CD8-positive, alpha-beta memory T cell (primary cell): ENCODE data around the gene TIMM44. TPM values are rescaled to one million over a fixed set of nuclear protein-coding genes. Genes with fewer than 3 reads are reported as not detected.

Source experiments
- CTCF ChIA-PET: fragments of 350-600 bp; sonication (Branson Sonifier 250); formaldehyde crosslinking; loops from one replicate; lab custom pipeline; 2021; ENCODE audit warnings: antibody characterized with exemption; lab: Charles Lee
- POLR2A ChIA-PET: fragments of 350-600 bp; sonication (Branson Sonifier 250); formaldehyde crosslinking; loops from one replicate; lab custom pipeline; 2021; ENCODE audit warnings: antibody characterized with exemption; lab: Charles Lee
- DNase-seq, 5 donors: peaks; one replicate each; pipeline versions ENCODE4 v3.0.0 to v3.0.0-alpha.2; 2020 to 2022; ENCODE audit warnings: mixed read lengths in 1 of 5
- H3K27ac ChIP-seq: one replicate; pipeline ENCODE4 v1.7.0; 2013; ENCODE audit warnings: low read depth, mild to moderate bottlenecking, low read length, moderate library complexity
- H3K27me3 ChIP-seq: 2 replicates; pipeline ENCODE4 v1.7.0; 2013; ENCODE audit warnings: low read length, mild to moderate bottlenecking; ENCODE audit not compliant: insufficient read depth, poor library complexity, severe bottlenecking
- H3K36me3 ChIP-seq: 2 replicates; pipeline ENCODE4 v1.7.0; 2013; ENCODE audit warnings: mild to moderate bottlenecking, low read length, moderate library complexity; ENCODE audit not compliant: insufficient read depth
- H3K4me1 ChIP-seq: 2 replicates; pipeline ENCODE4 v1.7.0; 2013; ENCODE audit warnings: mild to moderate bottlenecking, low read length, moderate library complexity; ENCODE audit not compliant: insufficient read depth
- H3K4me3 ChIP-seq: 2 replicates; pipeline ENCODE4 v1.7.0; 2013; ENCODE audit warnings: mild to moderate bottlenecking, low read length
- H3K9me3 ChIP-seq: 2 replicates; pipeline ENCODE4 v1.7.0; 2013; ENCODE audit warnings: mild to moderate bottlenecking, low read length
- H3K27ac Mint-ChIP-seq, 8 donors: one replicate each; pipeline ENCODE4 v1.8.0; 2020 to 2021; ENCODE audit warnings: mixed read lengths in 8 of 8, mild to moderate bottlenecking in 6 of 8, inconsistent platforms in 3 of 8, moderate library complexity in 3 of 8
- H3K27me3 Mint-ChIP-seq, 2 donors: one replicate each; pipeline ENCODE4 v1.8.0; 2020 to 2021; ENCODE audit warnings: mixed read lengths in 2 of 2, mild to moderate bottlenecking in 1 of 2, moderate library complexity in 1 of 2
- H3K36me3 Mint-ChIP-seq, 3 donors: one replicate each; pipeline ENCODE4 v1.8.0; 2020 to 2021; ENCODE audit warnings: mixed read lengths in 3 of 3, inconsistent platforms in 1 of 3, mild to moderate bottlenecking in 1 of 3
- H3K4me1 Mint-ChIP-seq, 3 donors: one replicate each; pipeline ENCODE4 v1.8.0; 2020 to 2021; ENCODE audit warnings: mixed read lengths in 3 of 3, inconsistent platforms in 1 of 3, mild to moderate bottlenecking in 1 of 3
- H3K4me3 Mint-ChIP-seq, 7 donors: one replicate each; pipeline ENCODE4 v1.8.0; 2020 to 2021; ENCODE audit warnings: mixed read lengths in 7 of 7, mild to moderate bottlenecking in 6 of 7, moderate library complexity in 4 of 7, inconsistent platforms in 2 of 7
- H3K9me3 Mint-ChIP-seq, 5 donors: one replicate each; pipeline ENCODE4 v1.8.0; 2020 to 2022; ENCODE audit warnings: mixed read lengths in 5 of 5, mild to moderate bottlenecking in 3 of 5, moderate library complexity in 2 of 5, inconsistent platforms in 1 of 5
- polyA plus RNA-seq: library from polyadenylated mRNA; unstranded; fragments of 300-500 nt; fragmentation: Illumina TruSeq; gene quantifications from one replicate; pipeline ENCODE4 v1.2.3, GENCODE V29; 2021
- total RNA-seq, 2 experiments: library from RNA; stranded (reverse); gene quantifications; one replicate each; pipeline ENCODE4 v1.2.3, GENCODE V29; 2021

Gene TIMM44
- total and polyA plus RNA-seq, 3 experiments from 2014 or later, result 16.9 to 107 (median 105) TPM

- ChIA-PET CTCF (interaction anchor here (1.3 kb wide), 1 partner anchor 14 kb away, joined by 4 read pairs; no protein-coding TSS in a partner anchor), POLR2A (no interaction called here)
Measured at GRCh38 chr19:7883796-7884570, 59.5 kb downstream of the TIMM44 start.

DNA sequence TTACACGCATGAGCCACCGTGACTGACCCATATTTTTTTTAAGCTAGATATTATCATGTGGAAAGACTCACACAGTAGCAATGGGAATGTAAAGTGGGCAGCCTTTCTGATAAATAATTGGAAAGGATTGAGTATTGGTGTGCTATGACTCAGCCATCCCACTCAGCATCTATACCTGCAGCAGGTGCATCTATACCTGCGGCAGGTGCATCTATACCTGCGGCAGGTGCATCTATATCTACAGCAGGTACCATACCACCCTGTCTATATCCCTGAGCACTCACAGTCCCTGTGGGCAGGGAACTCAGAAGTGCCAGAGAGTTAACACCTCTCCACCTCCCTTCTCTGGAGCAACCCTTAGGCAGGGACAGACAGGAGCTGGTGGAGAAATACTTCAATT lies 60.4 kb downstream of the TIMM44 start:
- H3K4me1 ChIP-seq, result no peaks in the 10 kb centered on the region
- no peaks in the 10 kb centered on the region for H3K27me3 ChIP-seq
- no peaks in the 10 kb centered on the region for H3K36me3 ChIP-seq
- Mint-ChIP-seq H3K9me3 (peaks cover 0 to 3% (median 0%) of the 10 kb centered on the region in 5 donors), H3K4me3 (no peak overlapping the region), H3K4me1 (no peaks in the 10 kb centered on the region), H3K36me3 (no peaks in the 10 kb centered on the region), H3K27me3 (peaks cover 7% of the 10 kb centered on the region in 2 donors), H3K27ac (no peak overlapping the region)
- H3K4me3 ChIP-seq, result no peak overlapping the region
- H3K27ac ChIP-seq, result no peak overlapping the region
- ChIA-PET CTCF (interaction anchor here (0.9 to 1.3 kb wide), 2 partner anchors 8 to 14 kb away, joined by 3 to 4 read pairs; no protein-coding TSS in a partner anchor), POLR2A (interaction anchor here (0.7 kb wide), 1 partner anchor 1325 kb away, joined by 10 read pairs; no protein-coding TSS in a partner anchor)
- H3K9me3 ChIP-seq, result no peaks in the 10 kb centered on the region
- DNase-seq, result no peak

More at GRCh38 chr19:7883796-7884570, 59.5 kb downstream of the TIMM44 start:
- H3K27ac ChIP-seq, result no peak overlapping the region
- Mint-ChIP-seq H3K27ac (no peak overlapping the region), H3K36me3 (no peaks in the 10 kb centered on the region), H3K4me3 (no peak overlapping the region), H3K27me3 (peaks cover 10 to 11% of the 10 kb centered on the region in 2 donors), H3K9me3 (peaks cover 0 to 3% (median 0%) of the 10 kb centered on the region in 5 donors), H3K4me1 (no peaks in the 10 kb centered on the region)
- no peaks in the 10 kb centered on the region for H3K4me1 ChIP-seq
- H3K27me3 ChIP-seq, result no peaks in the 10 kb centered on the region
- no peaks in the 10 kb centered on the region for H3K36me3 ChIP-seq
- H3K9me3 ChIP-seq, result no peaks in the 10 kb centered on the region
- no peak for DNase-seq
- H3K4me3 ChIP-seq, result no peak overlapping the region

DNA sequence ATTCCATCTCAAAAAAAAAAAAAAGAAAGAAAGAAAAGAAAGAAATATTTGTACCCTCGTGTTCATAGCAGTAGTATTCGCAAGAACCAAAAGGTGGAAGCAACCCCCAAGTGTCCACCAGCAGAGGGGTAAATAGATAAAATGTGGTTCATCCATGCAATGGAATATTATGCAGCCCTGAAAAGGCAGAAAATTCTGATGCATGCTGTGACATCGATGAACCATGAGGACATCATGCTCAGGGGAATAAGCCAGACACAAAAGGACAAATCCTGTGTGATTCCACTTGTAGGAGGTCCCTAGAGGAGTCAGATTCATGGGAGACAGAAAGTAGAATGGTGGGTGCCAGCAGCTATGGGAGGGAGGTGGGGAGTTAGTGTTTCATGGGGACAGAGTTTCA lies 61.6 kb downstream of the TIMM44 start:
- peaks cover 0 to 3% of the 10 kb centered on the region in 2 donors for H3K27me3 Mint-ChIP-seq
- no peak overlapping the region for H3K4me3 Mint-ChIP-seq
- no peaks in the 10 kb centered on the region for H3K9me3 ChIP-seq
- H3K27ac ChIP-seq, result no peak overlapping the region
- H3K27me3 ChIP-seq, result no peaks in the 10 kb centered on the region
- no peaks in the 10 kb centered on the region for H3K4me1 Mint-ChIP-seq
- no peak for DNase-seq
- H3K4me1 ChIP-seq, result no peaks in the 10 kb centered on the region
- H3K4me3 ChIP-seq, result no peak overlapping the region
- H3K27ac Mint-ChIP-seq, result no peak overlapping the region
- ChIA-PET CTCF (interaction anchor here (1.0 to 3.2 kb wide), 2 partner anchors 13 to 22 kb away, joined by 4 to 13 read pairs; partner anchors contain the start of gene MAP2K7), POLR2A (no interaction called here)
- no peaks in the 10 kb centered on the region for H3K36me3 ChIP-seq
- H3K9me3 Mint-ChIP-seq, result peaks cover 0 to 3% (median 0%) of the 10 kb centered on the region in 5 donors
- no peaks in the 10 kb centered on the region for H3K36me3 Mint-ChIP-seq

- Mint-ChIP-seq H3K4me3 (no peak overlapping the region), H3K9me3 (peaks cover 0 to 3% (median 0%) of the 10 kb centered on the region in 5 donors), H3K36me3 (no peaks in the 10 kb centered on the region), H3K4me1 (peaks cover 0 to 3% (median 3%) of the 10 kb centered on the region in 3 donors), H3K27ac (no peak overlapping the region), H3K27me3 (peaks cover 4 to 6% of the 10 kb centered on the region in 2 donors)
- Histone ChIP-seq H3K9me3 (no peaks in the 10 kb centered on the region), H3K36me3 (no peaks in the 10 kb centered on the region), H3K27me3 (peaks cover under 1% of the 10 kb centered on the region), H3K27ac (no peak overlapping the region), H3K4me3 (no peak overlapping the region), H3K4me1 (peaks cover 2% of the 10 kb centered on the region)
- no peak for DNase-seq
- CTCF ChIA-PET, result interaction anchor here (3.2 kb wide), 1 partner anchor 11 kb away, joined by 13 read pairs; no protein-coding TSS in a partner anchor
- POLR2A ChIA-PET, result no interaction called here
Measured at GRCh38 chr19:7879836-7880235, 63.6 kb downstream of the TIMM44 start.

GRCh38 chr19:7879111-7879807 lies 64.2 kb downstream of the TIMM44 start:
- H3K27ac Mint-ChIP-seq, result no peak overlapping the region
- CTCF ChIA-PET, result interaction anchor here (3.2 kb wide), 1 partner anchor 10 kb away, joined by 13 read pairs; no protein-coding TSS in a partner anchor
- POLR2A ChIA-PET, result no interaction called here
- no peak overlapping the region for H3K27ac ChIP-seq
- H3K4me3 ChIP-seq, result no peak overlapping the region
- H3K4me1 ChIP-seq, result peaks cover 6% of the 10 kb centered on the region
- H3K27me3 Mint-ChIP-seq, result peaks cover 7 to 8% of the 10 kb centered on the region in 2 donors
- no peaks in the 10 kb centered on the region for H3K36me3 ChIP-seq
- DNase-seq, result no peak
- H3K27me3 ChIP-seq, result peaks cover 5% of the 10 kb centered on the region
- no peaks in the 10 kb centered on the region for H3K36me3 Mint-ChIP-seq
- peaks cover 0 to 3% (median 0%) of the 10 kb centered on the region in 5 donors for H3K9me3 Mint-ChIP-seq
- H3K4me3 Mint-ChIP-seq, result no peak overlapping the region
- H3K4me1 Mint-ChIP-seq, result peaks cover 2 to 7% (median 6%) of the 10 kb centered on the region in 3 donors
- no peaks in the 10 kb centered on the region for H3K9me3 ChIP-seq

- H3K27me3 ChIP-seq, result peaks cover 16% of the 10 kb centered on the region
- POLR2A ChIA-PET, result no interaction called here
- Mint-ChIP-seq H3K9me3 (peaks cover 0 to 3% (median 0%) of the 10 kb centered on the region in 5 donors), H3K4me1 (peaks cover 4 to 15% (median 6%) of the 10 kb centered on the region in 3 donors), H3K27me3 (peaks cover 9 to 14% of the 10 kb centered on the region in 2 donors), H3K4me3 (no peak overlapping the region), H3K27ac (no peak overlapping the region), H3K36me3 (no peaks in the 10 kb centered on the region)
- CTCF ChIA-PET, result no interaction called here
- H3K27ac ChIP-seq, result no peak overlapping the region
- H3K4me1 ChIP-seq, result peaks cover 10% of the 10 kb centered on the region
- H3K36me3 ChIP-seq, result no peaks in the 10 kb centered on the region
- H3K4me3 ChIP-seq, result no peak overlapping the region
- no peaks in the 10 kb centered on the region for H3K9me3 ChIP-seq
- DNase-seq, result no peak
Measured at GRCh38 chr19:7877249-7877836, 66.1 kb downstream of the TIMM44 start.
